Placental pericyte (primary cell): ENCODE results near the gene FUNDC2. TPM values are rescaled to one million over a fixed set of nuclear protein-coding genes. Genes with fewer than 3 reads are reported as not detected.

Source experiments
- total RNA-seq: library from RNA; depleted of rRNA; stranded (reverse); fragments of >200 nt; gene quantifications from 2 replicates; pipeline ENCODE4 v1.2.3, GENCODE V29; 2012

The FUNDC2 gene, protein sequence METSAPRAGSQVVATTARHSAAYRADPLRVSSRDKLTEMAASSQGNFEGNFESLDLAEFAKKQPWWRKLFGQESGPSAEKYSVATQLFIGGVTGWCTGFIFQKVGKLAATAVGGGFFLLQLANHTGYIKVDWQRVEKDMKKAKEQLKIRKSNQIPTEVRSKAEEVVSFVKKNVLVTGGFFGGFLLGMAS
- 24.8 and 30.4 TPM in 2 replicates for total RNA-seq

DNA sequence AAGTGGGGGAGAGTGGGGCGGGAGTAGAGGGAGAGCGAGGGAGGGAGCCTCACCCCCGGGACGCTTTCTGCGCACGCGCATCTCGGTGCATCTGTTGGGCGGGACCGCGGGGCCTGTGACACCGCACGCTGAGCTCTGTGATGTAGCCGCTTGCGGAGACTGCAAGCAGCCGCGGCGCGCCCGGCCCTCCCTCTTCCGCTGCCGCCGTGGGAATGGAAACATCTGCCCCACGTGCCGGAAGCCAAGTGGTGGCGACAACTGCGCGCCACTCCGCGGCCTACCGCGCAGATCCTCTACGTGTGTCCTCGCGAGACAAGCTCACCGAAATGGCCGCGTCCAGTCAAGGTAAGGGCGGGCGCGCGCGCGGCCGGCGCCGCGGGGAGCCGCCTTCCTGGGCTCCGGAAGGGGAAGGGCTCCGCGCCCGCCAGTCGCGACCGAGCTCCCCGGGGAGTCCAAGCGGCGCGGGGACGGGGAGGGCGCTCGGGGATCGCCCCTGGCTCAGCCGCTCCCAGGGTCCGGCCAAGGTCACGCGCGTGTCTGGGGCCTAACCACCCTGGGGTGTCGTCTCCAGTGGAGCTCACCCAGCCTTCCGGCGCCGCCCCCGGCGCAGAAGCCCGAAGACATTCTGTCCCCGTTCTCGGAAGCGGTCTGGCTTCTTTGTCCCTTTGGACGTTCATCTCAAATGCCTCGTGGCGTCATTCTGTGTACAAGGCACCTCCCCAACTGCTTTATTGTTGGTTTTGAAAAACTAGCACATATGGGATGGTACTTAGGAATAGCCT, at the start of gene FUNDC2:
TSS of gene FUNDC2 (plus strand) at position 118 of the 782 bp plus-strand sequence. CDS start at position 213, 95 bp downstream.

DNA sequence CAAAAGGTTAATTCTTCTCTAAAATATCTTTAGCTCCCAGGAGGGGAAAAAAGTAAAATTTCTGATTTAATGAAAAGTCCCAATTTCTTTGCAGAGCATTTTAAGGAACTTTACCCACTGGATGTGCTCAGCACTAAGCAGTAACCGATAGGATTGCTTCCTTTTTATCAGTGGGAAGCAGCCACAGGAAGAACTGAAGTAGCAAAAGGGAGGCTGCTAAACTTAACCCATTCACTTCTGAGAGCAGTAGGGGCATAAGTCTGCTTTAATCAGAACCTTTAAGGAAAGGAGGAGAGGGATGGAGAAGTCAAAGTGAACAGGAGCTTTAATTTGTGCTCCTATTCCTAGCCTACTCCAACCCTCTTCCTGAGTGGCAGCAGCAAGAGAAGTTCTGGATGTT, 4.1 kb upstream of the FUNDC2 start, which contains the start of gene F8:
TSS of gene F8 (minus strand) at position 139 of the 400 bp plus-strand sequence. CDS start 171 bp downstream, outside the sequence.

DNA sequence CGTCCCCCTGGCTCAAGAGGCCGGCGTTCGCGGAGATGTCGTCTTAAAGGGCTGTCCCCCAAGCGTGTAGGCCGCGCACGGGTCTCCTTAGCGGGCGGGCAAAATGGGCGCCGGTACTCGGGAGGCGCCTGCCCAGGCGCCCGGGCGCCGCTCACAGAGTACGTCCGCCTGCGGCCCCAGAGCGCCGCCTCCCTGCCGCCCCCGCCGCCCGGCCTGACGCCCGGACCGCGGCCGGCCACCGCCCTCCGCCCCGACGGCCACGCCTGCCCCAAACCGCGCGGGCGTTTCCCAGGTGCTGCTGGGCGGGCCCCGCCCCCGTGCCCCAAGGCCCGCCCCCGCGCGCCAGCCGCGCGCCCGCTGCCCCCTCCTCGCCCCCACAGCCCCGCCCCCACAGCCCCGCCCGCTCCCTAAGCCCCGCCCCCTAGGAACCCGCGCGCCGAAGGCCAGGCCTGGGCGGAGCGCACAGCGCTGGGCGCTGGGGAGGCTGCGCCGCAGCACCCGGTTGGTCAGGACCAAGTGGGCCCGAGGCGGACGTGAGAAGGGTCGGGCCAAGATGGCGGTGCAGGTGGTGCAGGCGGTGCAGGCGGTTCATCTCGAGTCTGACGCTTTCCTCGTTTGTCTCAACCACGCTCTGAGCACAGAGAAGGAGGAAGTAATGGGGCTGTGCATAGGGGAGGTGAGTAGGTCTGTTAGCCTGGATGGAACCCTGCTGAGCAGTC, 44.5 kb downstream of the FUNDC2 start, which contains the start of the genes BRCC3, CMC4 and MTCP1:
TSS of gene BRCC3 (plus strand) at position 534 of the 719 bp plus-strand sequence. CDS start at position 554, 20 bp downstream.
TSS of gene CMC4 (minus strand) at position 162 of the 719 bp plus-strand sequence. CDS start 7,113 bp downstream, outside the sequence.
TSS of gene MTCP1 (minus strand) at position 162 of the 719 bp plus-strand sequence. CDS start 5,126 bp downstream, outside the sequence.

Other genes starting within 250 kb of the FUNDC2 start
- gene MPP1, start 221.4 kb upstream of the FUNDC2 start, total RNA-seq = 10.1 and 15.9 TPM in 2 replicates
- gene SMIM9, start 192.2 kb upstream of the FUNDC2 start, total RNA-seq = not detected in 2 replicates
- gene F8A1, start 140.5 kb upstream of the FUNDC2 start, total RNA-seq = 5.3 and 10.5 TPM in 2 replicates
- gene F8, start 4.1 kb upstream of the FUNDC2 start, total RNA-seq = 1.5 and 2.4 TPM in 2 replicates
- 5.0 and 9.3 TPM in 2 replicates for gene CMC4, start 44.3 kb downstream of the FUNDC2 start, total RNA-seq
- 1.3 and 1.9 TPM in 2 replicates for gene MTCP1, start 44.3 kb downstream of the FUNDC2 start, total RNA-seq
- gene BRCC3, start 44.7 kb downstream of the FUNDC2 start, total RNA-seq = 8.3 and 13.3 TPM in 2 replicates
- 36.8 and 69.4 TPM in 2 replicates for gene VBP1, start 189.6 kb downstream of the FUNDC2 start, total RNA-seq
- gene RAB39B, start 237.6 kb downstream of the FUNDC2 start, total RNA-seq = 0.14 and 0.44 TPM in 2 replicates